A172 (cell line): ENCODE data around the gene SEMA4D. TPM values are rescaled to one million over a fixed set of nuclear protein-coding genes. Genes with fewer than 3 reads are reported as not detected.

Experiments
- DNase-seq: peaks from one replicate; pipeline ENCODE4 v3.0.0-alpha.2; 2015; ENCODE audit warnings: low spot score
- total RNA-seq: library from RNA; depleted of rRNA; stranded (reverse); fragments of >200 nt; shearing (Covaris generic); gene quantifications from 2 replicates; pipeline ENCODE4 v1.2.3, GENCODE V29; 2014

SEMA4D gene
- total RNA-seq, 1 experiment from 2014 or later: 5.1 TPM

DNA sequence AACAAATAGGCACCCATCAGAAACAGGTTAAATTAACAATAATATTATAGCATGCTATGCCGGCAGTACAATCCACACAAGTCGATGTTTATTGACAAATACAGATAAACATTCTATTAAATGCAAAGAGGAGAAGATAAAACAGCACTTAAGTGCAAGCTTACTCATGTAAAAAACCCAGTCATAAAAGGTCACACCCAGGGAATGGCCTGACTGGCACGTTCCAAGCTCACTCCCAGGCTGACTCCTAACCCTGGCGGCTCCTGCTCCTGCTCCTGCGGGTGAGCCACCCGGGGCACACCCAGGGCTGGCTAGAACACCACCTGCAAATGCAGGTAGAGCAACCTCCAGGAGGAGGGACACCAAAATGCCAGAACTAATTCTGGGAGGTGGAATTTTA lies 66.9 kb downstream of the SEMA4D start:
- DNase-seq: peak; percentile 20

DNA sequence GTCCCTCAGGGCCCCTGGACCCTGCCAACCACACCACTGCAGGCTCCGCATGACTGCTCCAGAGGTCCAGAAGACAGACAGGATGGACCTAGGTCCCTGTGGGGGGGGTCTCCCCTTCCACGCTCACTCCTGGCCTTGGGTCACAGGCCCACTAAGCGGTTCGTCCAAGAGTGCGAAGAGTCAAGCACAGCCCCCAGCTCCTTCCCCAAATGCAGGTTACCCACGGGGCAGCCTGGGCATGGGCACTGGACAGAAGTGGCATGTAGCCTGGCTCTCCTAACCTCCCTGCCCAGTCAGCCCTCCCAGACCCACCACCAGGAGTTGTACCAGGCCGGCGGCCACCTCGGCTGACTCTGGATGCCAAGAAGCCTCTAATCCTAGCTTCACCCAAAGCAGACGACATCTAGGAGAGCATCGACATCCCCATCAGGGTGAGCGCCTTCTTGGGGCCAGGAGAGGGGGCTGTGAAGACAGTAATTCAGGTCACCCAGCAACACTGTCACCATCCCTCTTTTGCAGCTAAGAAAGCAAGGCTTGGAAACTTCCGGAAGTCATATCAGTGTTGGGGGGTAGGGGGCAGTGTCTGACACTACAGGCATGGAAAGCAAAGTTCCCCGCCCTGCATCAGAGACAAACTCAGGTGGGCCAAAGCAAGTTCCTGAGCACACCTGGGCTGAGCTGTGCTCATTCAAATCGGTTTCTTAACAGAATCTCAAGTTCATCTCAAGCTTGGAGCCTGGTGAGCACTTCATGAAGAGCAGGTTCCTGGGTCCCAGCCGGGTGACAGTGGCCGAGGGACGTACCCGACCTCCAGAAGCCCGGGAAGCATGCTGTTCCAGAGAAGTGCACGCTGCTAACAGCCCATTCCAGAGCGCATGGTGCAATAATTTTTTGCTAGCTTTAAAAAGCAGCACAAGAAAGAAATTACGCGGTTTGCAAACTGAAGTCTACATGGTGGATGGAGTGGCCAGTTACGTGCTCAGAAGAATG lies 68.7 kb downstream of the SEMA4D start:
- DNase-seq: no peak

DNA sequence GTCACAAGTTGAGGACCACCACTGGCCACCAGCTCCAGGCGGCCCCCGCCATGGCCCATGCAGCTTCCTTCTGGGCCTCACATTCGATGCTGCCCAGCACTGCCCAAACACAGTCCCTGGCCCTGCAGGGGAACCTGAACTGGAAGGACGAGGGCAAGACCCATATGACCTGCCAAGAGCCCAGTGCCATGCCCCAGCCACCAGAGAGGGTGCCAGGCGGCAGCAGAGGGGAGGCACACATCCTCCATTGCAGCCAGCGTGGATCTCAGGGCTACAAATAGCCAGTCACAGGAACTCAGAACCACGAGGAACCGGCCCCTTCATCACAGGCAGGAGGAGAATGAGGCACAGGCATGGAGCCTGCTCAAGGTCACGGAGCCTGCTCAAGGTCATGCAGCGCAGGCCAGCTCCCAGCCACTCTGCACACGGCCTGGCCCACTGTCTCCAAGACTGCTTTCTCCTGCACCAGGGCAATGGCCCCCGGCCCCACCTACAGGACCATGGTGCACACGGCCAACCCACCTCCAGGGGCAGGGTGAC lies 69.6 kb downstream of the SEMA4D start:
- no peak for DNase-seq

- DNase-seq: peak; percentile 65
These were observed 70.2 kb downstream of the SEMA4D start for GRCh38 chr9:89427621-89428221.

- DNase-seq: no peak
These were observed 71.4 kb downstream of the SEMA4D start for GRCh38 chr9:89426384-89426961.

DNA sequence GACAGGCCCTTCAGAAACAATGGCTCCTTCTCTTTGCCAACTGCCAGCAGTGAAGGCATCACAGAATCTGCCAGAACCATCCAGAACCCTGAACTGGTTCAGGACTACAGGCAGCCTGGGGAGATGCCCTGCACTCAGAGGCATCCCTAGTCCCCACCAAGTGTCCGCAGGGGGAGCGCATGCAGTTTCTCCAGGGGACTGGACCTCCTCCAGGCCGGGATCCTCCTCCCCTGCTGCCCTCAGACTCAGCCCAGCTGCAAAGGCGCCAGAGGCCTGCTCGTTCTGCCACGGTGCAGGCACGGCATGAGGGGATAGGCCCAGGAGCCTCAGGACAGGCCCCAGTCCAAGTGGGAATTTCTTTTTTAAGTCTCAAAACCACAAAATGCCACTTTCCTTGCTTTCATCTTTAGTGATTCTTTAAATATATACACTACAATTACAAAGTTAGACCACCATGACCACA lies 72.0 kb downstream of the SEMA4D start:
- DNase-seq: no peak

DNA sequence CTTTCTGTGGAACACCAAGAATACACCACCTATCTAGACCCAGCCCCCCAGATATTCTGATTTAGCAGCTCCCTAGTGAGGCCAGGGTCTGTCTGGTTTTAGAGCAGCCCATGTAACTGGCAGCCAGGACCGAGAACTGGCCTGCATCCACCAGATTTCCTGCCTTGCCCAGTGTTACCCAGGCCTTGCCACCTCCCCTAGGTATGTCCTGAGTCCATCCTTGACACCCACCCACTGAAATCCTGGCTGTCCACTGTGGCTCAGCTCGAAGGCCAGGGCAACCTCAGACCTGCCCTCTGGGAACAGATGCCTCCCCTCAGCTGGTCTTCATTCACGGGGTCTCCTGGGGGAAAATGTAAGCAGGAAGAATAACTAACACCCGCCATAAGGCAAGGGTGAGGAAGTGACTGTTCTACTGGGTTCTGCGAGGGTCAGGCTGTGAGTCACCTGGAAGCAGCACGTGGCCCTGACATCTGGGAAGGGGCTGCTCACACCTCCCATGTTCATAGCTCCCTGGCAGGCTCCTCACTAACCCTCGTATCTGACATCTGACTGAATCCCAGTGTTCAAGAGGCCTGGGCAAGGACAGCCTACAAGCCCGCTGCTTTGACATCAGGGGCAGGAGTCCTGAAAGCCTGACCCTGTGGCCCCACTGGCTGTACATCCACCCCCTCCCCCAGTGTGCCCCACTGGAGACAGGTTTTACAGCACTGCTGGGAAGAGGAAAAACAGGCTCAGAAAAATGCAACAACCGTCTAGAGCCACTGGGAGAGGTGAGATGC lies 72.7 kb downstream of the SEMA4D start:
- peak; percentile 36 for DNase-seq

DNA sequence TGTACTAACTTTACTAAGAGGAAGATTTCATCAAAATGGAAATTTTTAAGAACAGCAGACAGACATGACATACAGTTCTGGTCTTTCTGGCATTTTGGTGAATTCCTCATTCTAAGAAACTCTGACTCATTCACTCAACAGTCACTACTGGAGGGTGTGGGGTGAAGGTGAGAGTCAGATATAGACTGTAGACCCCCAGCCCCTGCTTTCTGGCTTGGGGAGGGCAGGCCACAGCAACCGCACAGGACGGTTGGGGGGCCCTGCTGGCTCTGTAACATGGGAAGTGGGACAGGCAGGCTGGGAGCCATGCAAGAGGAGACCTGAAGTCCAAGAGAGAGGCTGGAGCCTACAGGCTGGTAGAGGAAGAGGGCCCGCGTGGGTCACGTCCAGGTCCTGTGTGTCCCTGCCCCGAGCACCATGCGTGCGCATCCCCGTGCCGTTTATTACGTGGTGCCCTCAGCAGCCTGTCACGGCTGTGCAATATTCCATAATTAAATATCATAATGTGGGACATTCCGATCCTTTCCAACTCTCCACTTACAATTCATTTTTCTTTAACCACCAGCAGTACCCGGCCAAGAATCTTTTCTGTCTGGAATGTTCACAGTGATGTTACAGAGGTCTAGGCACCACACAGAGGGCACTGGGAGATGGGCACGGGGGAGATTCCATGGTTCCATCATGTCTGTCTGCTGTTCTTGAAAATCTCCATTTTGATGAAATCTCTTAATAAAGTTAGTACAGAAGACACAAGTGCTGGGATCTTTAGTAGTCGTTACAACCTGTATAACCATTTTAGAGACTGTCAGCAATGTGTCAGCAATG lies 75.5 kb downstream of the SEMA4D start:
- peak; percentile 83 for DNase-seq

GRCh38 chr9:89421595-89421994 lies 76.3 kb downstream of the SEMA4D start:
- peak; percentile 35 for DNase-seq

DNA sequence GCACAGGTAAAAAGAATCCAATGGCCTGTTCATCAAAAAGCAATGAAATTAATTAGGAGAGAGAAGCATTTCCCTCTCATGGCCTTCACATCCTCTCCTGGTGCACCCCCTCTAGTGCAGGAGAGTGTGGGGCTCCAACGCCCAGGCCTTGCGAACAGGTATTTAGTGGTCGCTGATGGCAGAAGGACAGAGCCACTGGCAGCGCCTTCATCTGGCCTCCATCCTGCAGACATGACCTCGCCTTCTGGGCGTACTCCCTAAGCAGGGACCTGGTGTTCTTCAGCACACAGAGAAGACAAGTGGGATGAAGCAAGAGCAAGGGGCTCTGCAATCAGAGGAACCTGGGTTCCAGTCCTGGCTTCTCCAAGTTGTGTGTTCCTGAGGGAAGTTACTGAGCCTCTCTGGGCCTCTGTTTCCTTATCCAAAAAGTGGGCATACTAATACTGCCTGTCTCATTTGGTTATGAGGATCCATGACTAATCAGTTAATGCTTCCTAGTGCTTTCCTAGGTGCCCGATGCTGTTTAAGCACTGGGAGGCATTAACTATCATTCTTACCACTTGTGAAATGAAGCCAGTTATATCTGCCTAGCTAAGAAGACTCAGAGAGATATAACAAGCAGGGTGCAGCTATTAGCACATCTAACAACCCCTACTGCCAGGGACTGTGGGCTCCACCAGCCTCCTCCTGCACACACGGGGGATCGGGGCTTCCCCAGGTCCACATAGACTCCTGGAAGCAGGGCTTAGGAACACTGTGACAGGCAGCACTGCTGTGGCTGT lies 77.3 kb downstream of the SEMA4D start:
- DNase-seq: no peak

GRCh38 chr9:89419978-89420394 lies 77.9 kb downstream of the SEMA4D start:
- DNase-seq: no peak

DNA sequence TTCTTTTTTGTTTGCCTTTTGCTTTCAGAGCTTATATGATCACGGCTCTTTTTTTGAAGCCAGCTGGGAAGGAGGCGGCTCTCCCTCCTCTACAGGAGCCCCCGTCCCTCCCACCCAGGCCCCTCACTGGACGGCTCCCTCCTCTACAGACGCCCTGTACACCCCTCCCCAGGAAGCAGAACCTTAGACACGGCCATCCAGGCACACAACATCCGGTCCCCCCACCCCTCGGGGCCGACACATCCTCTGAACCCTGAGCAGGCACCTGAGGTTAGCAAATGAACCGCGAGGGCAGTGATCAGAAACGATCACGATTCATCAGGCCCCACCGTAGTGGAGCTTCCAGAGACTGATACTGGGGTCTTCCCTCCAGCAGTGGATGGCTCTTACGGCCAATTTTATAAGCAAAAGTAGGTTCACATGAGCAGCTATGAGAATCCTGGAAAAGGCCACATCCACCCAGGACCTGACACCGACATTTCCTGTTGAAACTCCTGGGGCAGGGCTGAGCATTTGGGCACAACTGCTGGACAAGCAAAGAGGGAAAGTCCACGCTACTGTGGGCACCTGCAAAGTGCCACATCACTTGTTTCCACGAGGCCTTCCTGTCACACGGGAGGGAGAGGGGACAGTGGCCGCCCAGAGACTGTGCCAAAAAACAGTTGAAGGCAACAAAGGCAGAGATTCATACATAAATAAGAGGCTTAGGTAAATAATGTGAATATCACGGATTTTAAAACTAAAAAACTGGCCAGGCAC lies 78.9 kb downstream of the SEMA4D start:
- no peak for DNase-seq

DNA sequence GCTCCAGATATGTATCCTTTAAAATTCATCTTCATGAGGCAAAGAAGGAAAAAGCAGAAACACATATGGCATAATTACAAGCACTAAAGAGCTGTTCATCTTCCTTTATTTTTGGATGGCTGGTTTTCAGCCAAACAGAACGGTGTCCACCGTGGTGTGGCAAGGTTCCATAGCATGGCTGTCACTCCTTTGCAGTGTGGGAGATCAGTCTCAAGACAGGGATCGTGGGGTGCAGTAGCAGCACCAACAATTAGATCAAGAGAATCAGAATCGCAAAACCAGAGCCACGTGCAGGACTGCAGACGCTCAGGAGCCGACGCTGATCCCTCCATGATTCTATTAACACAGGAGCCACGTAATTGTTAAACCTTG lies 79.5 kb downstream of the SEMA4D start:
- no peak for DNase-seq

GRCh38 chr9:89417832-89418473 lies 80.0 kb downstream of the SEMA4D start:
- DNase-seq: no peak

DNA sequence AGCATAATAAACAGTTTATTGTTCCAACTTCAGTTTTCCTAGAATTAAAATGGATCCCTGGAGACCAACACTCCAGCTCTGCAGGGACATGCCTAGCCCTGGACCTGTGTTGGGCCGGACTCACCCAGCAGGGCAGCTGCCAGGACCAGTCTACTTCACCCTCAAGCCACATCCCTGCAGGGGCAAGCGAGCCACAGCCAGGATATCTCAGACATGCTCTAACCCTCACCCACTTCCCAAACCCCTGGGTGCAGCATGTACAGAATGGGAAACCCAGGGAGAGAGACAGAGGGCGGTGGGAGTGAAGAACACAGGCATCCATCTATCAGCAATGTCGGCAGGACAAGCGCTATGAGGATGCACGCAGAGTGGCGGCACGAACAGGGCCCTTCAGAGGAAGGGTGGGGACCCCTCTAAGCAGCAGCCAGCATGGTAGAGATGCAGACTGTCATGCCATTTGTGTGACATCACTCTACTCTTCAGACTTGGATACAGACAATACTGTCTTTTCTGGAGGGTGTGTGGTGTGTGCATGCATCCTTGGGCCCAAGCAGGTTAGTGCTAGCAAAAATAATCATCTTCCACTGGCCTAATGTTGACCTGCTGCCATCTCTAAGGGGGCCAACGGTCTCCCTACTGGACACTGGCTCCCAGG lies 83.1 kb downstream of the SEMA4D start:
- no peak for DNase-seq

DNA sequence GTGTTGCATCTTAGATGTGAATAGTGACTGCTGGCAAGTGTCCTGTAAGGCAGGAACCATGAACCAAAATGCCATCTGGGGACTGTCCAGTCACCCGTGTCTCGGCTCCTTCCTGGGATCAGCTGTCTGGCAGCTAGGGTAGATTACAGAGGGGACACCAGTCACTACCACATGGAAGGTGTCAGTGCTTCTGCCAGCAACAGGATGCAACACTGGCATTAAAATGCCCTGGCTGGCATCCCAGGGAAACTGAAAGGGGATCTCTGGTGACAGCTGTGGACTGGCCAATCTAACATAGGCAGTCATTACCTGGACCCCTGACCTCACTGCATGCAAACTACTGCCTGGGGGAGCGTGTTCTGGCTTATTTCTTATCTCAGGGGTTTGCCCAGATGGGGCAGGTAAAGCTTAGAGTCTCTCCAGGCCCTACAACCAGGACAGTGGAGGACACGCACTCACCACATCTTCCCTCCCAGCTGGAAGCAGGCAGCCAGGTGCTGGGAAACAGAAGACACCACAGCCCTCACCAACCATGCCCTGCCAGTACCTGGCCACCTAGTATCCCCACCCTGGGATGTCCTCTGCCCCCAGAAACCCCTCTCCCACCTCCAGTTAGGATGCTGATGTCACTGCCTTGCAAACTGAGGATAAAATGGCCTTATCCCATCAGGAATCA lies 83.8 kb downstream of the SEMA4D start:
- DNase-seq: no peak

DNA sequence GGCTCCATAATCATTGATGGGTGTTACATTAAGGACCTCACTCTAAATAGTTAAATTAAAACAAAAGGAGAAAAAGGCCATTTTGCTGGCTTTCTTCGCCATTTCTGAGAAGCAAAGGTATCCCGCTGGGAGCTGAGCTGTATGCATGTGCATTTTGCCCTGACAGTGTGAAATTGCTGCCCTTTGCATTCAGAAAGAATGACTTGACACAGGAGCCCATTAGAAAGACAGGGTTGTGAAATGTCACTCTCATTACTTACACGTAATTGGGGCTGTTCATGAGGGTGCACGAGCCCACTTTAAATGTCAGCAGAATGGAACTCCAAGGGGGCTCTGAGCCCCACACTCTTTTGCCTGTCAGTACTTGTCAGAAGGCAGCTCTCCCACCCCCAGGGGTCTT lies 85.0 kb downstream of the SEMA4D start:
- DNase-seq: no peak

DNA sequence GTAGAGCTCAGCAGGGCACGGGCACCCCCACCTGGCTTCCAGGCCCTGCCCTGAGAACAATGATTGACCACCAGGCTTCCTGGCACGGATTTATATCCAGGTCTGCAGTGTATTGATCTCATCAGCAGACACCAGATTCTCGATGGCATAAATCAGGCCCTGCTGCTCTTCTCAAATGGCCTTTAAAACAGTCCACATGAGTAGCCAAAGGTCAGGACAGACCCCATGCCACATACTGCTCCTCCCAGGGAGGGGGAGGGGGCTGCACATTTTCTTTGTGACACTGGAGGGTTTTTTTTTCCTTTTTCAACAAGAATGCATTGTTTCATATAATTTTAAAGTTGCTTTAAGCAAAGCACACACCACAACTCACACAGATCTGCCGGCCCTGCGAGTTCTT lies 85.4 kb downstream of the SEMA4D start:
- no peak for DNase-seq
